Measurements from ENCODE around the gene CSRNP3.

CSRNP3 gene

GRCh38 chr2:165539985-165540384, 70.5 kb downstream of the CSRNP3 start:
- no peak for TF ChIP-seq ZNF274 (IDR thresholded peaks at IDR 0.05; ENCODE audit: low read depth, low read length)
- no peak overlapping the region for H3K4me3 ChIP-seq (ENCODE audit: low read length)

DNA sequence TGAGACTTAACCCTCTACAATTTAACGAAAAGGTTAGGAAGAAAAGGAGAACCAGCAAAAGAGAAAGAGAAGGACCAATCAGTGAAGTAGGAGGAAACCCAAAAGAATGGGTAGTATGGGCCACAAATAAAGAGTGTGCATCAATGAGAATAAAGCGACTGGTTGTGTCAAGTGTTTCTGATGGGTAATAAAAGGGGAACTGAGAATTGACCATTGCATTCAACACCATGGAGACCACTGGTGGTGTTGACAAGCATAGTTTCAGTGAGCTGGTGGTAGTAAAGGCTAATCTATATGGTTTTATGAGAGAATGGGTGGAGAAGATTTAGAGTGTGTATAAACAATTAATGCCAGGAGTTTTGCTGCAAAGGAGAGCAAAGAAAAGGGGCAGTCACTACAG, 75.4 kb downstream of the CSRNP3 start:
- no peak for TF ChIP-seq ZNF274 (IDR thresholded peaks at IDR 0.05; ENCODE audit: low read depth, low read length)
- no peak overlapping the region for H3K4me3 ChIP-seq (ENCODE audit: low read length)

DNA sequence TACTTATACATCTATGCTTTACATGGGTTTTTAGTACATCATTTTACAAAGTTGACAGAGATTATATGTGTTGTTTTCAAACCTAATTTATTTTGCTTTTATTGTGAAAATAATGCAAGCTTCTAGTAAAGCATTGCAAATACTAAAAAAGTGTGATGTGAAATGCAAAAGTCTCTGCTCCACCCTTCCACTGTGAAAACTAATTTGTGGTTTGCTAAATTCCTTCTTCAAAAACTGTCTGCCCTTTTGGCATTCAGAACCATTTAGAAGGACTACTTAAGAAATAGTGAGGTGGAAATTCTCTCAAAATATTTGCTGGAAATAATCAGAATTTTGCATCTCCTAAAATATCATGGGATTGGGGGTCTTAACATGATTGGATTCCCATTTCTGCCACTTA, 78.4 kb downstream of the CSRNP3 start:
- H3K4me3 ChIP-seq (ENCODE audit: low read length) = no peak overlapping the region
- TF ChIP-seq ZNF274 (IDR thresholded peaks at IDR 0.05; ENCODE audit: low read depth, low read length) = no peak

- H3K4me3 ChIP-seq (ENCODE audit: low read length) = no peak overlapping the region
- no peak for TF ChIP-seq ZNF274 (IDR thresholded peaks at IDR 0.05; ENCODE audit: low read depth, low read length)
Observed at GRCh38 chr2:165549619-165550018, 80.1 kb downstream of the CSRNP3 start.

DNA sequence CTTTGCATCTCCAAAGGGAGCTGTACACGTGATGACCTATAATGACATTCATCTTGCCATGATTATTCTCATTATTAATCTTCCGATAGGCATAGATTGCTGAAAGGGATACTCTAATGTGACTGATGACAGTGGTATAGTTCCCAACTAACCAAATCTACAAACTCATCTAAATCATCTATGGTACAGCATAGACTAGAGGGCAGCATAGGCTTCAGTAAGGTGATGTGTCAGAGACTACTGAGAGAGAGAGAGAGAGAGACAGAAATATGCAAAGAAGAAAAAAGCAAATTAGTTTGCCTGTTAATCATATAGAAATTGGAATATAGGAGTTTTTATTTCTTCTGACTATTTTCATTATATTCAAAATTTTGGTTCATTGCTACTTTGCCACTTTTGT, 89.3 kb downstream of the CSRNP3 start:
- TF ChIP-seq ZNF274 (IDR thresholded peaks at IDR 0.05; ENCODE audit: low read depth, low read length) = no peak

DNA sequence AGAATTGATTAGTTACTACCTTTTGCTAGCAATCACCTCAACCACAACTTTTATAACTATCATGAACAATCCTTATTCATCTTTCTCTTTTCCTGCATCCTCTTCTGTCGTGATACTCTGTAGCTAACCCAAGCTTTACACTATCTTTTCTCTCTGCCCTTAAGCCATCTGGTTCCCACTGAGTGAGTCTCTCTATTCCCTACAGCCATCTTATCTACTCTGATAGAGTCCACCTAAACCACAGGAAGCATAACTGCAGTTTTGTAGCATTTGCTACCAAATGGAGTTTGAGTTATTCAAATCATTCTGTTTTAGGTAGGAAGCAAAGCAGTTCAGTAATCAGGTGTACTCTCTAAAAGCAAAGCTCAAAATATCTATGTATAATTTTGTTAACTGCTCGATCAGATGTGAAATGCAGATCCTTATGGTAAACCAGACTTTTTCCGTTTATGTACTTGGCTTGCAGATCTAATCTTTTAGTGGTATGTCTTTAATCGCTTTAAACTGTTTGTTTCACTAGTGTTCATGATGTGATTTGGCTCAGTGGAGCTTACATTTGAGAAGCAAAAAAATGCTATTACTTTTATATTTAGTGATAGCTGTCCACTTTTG, 91.0 kb downstream of the CSRNP3 start:
- no peak for TF ChIP-seq ZNF274 (IDR thresholded peaks at IDR 0.05; ENCODE audit: low read depth, low read length)
- no peak overlapping the region for H3K4me3 ChIP-seq (ENCODE audit: low read length)

More for the DNA sequence above, 89.3 kb downstream of the CSRNP3 start:
- no peak overlapping the region for H3K4me3 ChIP-seq (ENCODE audit: low read length)

DNA sequence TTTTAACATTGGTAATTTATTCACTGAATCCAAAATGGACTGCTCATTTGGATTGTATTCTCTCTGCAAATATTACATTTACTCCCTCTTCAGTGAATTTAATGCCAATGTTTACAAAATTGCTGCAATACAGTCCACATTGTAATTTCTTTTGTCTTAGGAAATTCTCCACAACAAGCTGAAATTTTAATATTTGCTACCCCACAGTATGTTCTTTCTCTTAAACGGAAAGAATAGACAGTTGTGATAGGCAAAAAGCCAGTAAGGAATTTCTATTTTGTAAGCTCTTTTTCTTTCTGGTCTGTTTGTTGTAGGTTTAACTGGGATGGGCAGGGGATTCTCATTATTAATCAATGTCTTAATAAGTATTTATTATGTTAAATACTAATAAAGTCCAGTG, 92.0 kb downstream of the CSRNP3 start:
- TF ChIP-seq ZNF274 (IDR thresholded peaks at IDR 0.05; ENCODE audit: low read depth, low read length) = no peak
- no peak overlapping the region for H3K4me3 ChIP-seq (ENCODE audit: low read length)

DNA sequence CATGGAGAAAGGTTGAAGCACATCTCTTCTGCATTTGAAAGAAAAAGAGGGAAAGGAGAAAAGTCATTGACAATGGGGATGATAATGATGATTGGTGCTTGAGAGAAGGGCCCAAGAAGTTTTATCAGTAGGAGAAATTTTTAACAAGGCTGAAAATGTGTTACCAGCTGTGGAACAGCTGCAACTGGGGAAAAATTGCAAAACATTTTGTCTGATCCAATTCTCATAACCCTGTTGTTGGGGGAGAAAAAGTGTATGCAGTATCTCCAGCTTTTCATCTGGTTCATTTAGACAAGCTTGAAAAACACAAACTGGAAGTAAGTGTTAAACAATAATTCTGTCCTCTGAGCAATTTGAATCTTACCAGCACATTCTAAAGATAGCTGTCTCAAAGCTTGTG, 92.7 kb downstream of the CSRNP3 start:
- H3K4me3 ChIP-seq (ENCODE audit: low read length) = no peak overlapping the region
- no peak for TF ChIP-seq ZNF274 (IDR thresholded peaks at IDR 0.05; ENCODE audit: low read depth, low read length)

- TF ChIP-seq ZNF274 (IDR thresholded peaks at IDR 0.05; ENCODE audit: low read depth, low read length) = no peak
- H3K4me3 ChIP-seq (ENCODE audit: low read length) = no peak overlapping the region
Observed at GRCh38 chr2:165563468-165564225, 94.1 kb downstream of the CSRNP3 start.

GRCh38 chr2:165566008-165566407, 96.5 kb downstream of the CSRNP3 start:
- TF ChIP-seq ZNF274 (IDR thresholded peaks at IDR 0.05; ENCODE audit: low read depth, low read length) = no peak
- no peak overlapping the region for H3K4me3 ChIP-seq (ENCODE audit: low read length)

DNA sequence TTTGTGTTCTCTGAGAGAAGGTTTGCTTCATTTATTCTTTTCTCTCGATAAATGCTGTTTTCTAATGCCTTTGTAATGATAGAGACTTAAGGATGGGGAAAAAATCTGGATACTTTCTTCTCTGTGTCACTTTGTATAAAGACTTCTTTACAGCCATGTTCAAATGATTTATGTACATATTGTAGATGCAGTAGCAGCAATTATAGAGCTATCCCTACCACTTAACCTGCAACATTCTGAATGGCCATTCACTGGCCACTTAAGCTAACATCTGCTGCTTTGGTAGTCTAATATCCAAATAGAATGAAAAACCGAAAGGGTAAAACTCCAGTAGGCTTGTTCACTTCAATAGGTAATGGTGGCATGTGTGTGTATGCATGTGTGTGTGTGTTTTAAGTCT, 97.8 kb downstream of the CSRNP3 start:
- no peak overlapping the region for H3K4me3 ChIP-seq (ENCODE audit: low read length)
- TF ChIP-seq ZNF274 (IDR thresholded peaks at IDR 0.05; ENCODE audit: low read depth, low read length) = no peak

- H3K4me3 ChIP-seq (ENCODE audit: low read length) = no peak overlapping the region
- no peak for TF ChIP-seq ZNF274 (IDR thresholded peaks at IDR 0.05; ENCODE audit: low read depth, low read length)
Observed at GRCh38 chr2:165568361-165568760, 98.9 kb downstream of the CSRNP3 start.

DNA sequence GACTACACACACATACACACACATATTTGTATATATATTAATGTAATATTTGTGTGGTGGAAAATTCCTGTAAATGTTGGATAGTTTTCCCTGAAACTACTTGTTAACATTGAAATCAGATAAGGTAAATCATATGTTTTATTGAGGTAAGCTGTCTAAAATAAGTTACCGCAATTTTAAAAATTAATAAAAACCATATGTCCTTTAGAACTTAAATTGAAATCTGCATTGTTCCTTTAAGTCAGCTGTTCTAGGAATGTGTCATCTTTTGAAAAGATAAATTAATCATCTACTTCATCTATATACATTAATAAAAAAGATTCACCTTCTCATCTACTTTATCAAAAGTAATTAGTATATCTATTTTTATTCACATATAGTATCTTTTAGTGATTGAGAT, 102.0 kb downstream of the CSRNP3 start:
- no peak for TF ChIP-seq ZNF274 (IDR thresholded peaks at IDR 0.05; ENCODE audit: low read depth, low read length)
- no peak overlapping the region for H3K4me3 ChIP-seq (ENCODE audit: low read length)

GRCh38 chr2:165572151-165572550, 102.7 kb downstream of the CSRNP3 start:
- no peak overlapping the region for H3K4me3 ChIP-seq (ENCODE audit: low read length)
- no peak for TF ChIP-seq ZNF274 (IDR thresholded peaks at IDR 0.05; ENCODE audit: low read depth, low read length)

All from GM08714 (cell line).